ENCODE results near the gene SSTR5.

GRCh38 chr16:1099189-1100083, 26.9 kb downstream of the SSTR5 start:
- TF ChIP-seq CTCF (conservative IDR thresholded peaks at IDR 0.05; ENCODE audit: low read depth, low read length) (no peak), POLR2A (IDR thresholded peaks at IDR 0.05; ENCODE audit: low read depth, low read length) (no peak), RAD21 (IDR thresholded peaks at IDR 0.05; ENCODE audit: low read length) (no peak)

Measured in IMR-90 (cell line).